Sciatic nerve (tissue), 2 donors: Measurements from ENCODE around the gene ITGAE. TPM values are rescaled to one million over a fixed set of nuclear protein-coding genes. Genes with fewer than 3 reads are reported as not detected.

Experiments
- ATAC-seq: fragments of 200-7000 bp; cut with Tn5 transposase; one replicate; pipeline ENCODE4 v1.9.1; 2020; ENCODE audit warnings: mild to moderate bottlenecking, moderate library complexity
- DNase-seq: peaks from one replicate; pipeline ENCODE4 v3.0.0-alpha.2; 2020; ENCODE audit warnings: low spot score
- intact Hi-C: fragments of 100-400 bp; cut with DNase I; formaldehyde crosslinking; loops from one replicate; pipeline ENCODE4 v1.14.2; 2022
- total RNA-seq: library from RNA; stranded (reverse); fragmentation: NEBNext Ultra II Directional; extraction: Animal tissue kit (Norgen Biotek cat#: 25700); gene quantifications from one replicate; pipeline ENCODE4 v1.2.1, GENCODE V29; 2021
- donor health status: DM: no; HTN: no; CAD: no.
- donor health status: DM: no; HTN: no; CAD: no.

The ITGAE gene
- total RNA-seq, 1 donor from 2014 or later = 19.3 TPM

DNA sequence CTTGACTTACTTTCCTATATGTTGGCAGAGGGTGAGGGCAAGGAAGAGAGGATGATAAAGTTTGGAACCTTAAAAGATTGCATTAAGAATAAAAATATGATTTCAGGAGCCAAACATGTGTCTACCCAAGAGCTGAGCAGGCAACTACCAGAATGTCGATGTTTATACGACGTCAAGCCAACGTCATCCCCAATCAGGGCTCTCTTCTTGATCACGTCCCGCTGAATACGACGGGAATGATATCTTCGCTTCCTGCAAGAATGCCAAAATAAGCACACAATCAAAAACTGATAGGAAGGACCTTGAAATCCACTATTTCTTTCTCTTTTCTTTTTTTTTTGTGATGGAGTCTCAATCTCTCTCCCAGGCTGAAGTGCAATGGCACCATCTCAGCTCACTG is 20.1 kb upstream of the ITGAE start:
- DNase-seq (no peak), ATAC-seq (no peak)
- intact Hi-C loops = no loop called here

DNA sequence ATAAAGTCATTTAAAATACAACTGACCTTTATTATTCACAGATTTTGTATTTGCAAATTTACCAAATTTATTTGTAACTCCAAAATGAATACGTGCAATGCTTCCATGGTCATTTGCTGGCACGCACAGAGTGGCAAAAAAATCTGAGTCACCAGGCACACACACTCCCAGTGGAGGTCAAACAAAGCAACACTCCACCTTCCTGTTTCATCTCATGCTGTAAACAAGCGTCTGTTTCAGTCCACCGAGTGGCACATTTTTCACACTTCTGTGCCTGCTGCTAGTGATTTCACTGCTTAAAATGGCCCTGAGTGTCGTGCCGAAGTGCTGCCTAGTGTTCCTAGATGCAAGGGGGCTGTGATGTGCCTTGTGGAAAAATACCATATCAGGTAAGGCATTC is 17.8 kb upstream of the ITGAE start:
- ATAC-seq = no peak
- DNase-seq = no peak
- intact Hi-C loops = no loop called here

DNA sequence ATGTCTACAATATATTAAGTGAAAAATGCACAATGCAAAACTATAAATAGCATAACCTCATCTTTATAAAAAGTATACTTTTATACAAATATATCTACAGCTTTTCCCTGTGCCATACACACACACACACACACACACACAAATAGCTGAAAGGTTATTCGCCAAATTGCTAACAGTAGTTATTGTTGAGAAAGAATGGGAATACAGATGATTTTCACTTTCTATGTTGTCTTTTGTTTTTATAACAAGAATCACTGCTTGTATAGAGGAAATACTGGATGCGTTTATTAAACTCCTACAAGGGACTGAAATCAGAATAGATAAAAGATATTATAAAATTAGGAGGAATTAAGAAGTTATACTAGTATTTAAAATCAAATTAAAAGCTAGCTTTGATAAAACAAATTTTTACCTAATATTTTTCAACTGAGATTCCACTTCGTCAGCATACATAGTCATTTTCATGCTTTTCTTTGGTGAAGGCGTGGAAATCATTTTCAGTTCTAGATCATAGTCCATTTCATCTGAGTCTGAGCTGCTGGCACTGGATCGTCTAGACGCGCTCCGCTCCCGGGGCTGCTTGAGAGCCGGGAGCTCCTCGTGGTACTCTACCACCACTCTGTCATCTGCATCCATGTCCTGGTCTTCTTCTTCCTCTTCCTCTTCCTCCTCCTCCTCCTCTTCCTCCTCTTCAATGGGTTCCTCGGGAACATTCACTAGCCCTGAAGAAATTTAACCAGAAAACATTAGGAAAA is 17.0 kb upstream of the ITGAE start:
- DNase-seq (no peak), ATAC-seq (no peak)
- intact Hi-C loops = no loop called here

DNA sequence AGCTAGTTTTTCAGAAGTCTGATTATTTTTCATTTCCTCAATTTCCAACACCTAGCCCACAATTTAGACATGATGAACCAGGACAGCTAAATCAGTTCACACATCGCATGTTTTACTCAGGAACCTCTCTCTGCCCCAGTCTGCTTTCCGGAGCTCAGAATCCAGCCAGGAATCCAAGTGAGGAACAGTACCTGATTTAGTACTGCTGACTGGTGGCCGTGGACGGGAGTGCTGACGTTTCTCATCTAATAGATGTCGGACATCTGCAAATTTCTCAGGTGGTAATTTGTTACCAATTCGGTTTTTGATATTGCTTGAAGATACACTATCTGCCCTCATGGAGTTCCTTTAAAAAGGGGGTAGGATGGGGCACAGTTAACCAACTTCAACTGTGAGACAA is 14.9 kb upstream of the ITGAE start:
- no peak for ATAC-seq
- intact Hi-C loops = no loop called here
- no peak for DNase-seq

DNA sequence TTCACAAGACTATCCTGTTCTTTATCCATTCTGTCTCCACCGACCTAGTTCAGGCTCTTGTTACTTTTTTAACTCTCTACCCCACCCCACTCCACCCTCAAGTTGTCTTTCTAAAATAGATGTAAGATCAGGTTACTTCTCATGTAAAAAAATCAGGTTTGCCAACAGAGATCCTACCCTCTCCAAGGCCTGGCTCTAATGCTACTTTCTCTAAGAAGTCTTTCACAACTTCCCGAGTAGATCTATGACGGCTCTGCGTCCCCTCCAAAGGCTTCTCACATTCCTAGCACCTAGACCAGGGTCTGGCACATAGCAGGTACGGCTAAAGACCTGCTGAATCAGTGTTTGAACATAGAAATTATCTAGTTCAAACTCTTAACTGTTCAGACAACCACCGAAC is 14.1 kb upstream of the ITGAE start:
- intact Hi-C loops = no loop called here
- no peak for DNase-seq
- no peak for ATAC-seq

DNA sequence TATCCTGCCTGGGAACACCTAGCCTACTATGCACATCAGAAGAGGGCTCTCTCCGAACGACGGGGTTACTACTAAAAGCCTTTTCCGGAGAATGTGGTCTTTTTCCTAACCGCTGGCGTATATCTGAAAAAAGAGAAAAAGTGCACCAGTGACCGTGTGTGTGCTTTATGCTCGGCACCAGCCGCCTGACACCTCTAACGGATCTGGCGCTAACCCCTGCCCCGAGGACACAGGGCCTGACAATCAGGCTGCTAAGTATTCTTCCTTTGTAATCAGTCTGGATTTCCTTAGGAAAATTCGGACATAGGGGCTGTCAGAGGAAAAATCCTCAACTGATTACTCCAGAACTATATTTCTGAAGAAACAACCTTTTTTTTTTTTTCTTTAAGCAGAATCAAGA is 13.4 kb upstream of the ITGAE start:
- DNase-seq (no peak), ATAC-seq (no peak)
- intact Hi-C loops = no loop called here

DNA sequence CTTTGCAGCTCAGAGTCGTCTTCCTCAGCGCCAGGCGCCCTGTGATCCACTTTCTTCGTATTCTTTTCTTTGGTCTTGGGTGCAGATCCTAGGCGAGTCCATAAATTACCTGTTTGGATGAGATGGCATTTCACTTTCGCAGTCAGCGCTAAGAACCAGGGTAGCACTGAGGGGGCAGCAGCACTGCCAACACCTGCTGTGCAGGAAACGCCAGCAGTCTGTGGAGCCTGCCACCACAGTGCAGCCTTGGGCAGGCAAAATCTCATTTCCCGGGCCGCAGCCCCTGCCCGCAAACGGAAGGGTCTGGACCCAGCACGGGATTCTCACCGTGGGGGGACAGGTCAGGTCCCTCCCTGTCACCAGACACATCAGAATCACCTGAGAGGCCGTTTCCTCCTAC is 12.2 kb upstream of the ITGAE start:
- no peak for ATAC-seq
- intact Hi-C loops = no loop called here
- DNase-seq = no peak

DNA sequence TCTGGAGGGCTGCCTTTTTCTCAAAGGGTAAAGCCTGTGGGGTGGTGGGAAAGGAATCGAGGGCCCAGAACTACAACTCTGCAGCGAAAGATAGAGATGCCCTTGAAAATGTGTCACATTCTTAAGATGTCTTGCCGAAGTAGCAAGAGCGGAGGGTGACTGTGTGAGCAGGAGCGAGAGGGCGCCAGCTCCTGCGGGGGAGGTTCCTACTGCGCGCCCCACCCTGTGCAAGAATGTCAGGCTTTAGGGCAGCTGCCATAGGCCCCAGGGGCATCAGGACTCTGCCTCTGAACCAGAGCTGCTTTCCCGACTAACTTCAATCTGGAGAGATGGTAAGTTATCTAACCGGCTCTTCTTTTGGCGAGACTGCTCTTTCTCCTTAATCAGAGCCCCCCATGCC is 11.8 kb upstream of the ITGAE start:
- ATAC-seq (no peak), DNase-seq (no peak)
- intact Hi-C loops = no loop called here

DNA sequence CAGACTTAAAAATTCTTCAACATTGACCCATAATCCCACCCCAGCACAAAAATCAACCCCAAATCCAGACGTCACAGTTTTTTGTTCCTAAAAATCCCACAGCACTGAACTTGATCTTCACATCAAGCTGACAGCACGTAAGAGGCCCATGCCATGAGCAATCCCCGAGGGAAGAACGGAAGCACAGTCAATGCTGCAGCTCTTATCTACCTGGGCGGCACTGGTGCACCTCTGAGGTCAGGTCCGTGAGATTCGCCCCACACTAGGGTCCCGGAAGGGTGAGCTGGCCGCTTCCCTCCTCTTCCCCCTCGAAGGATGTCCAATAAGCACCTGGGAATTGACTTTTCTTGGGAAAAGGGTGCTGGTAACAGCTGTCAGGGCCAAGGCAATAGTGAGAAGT is 11.3 kb upstream of the ITGAE start:
- no peak for DNase-seq
- no peak for ATAC-seq
- intact Hi-C loops = no loop called here

DNA sequence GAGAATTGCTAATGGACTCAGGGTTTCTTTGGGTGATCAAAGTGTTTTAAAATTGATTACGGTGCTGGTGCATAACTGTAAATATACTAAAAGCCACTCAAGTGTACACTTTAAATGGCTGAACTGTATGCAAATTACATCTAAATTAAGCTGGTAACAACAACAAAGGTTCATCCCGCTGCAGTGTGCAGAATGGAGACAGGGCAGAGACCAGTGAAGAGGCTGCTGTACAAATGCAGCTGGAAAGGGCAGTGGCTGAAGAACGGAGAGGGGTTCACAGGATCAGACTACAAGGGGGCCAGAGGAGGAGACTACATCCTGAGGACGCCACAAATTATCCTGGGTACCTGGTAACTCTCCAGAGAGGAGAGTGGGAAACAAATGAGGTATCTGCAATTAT is 9.0 kb upstream of the ITGAE start:
- ATAC-seq = no peak
- no peak for DNase-seq
- intact Hi-C loops = no loop called here

DNA sequence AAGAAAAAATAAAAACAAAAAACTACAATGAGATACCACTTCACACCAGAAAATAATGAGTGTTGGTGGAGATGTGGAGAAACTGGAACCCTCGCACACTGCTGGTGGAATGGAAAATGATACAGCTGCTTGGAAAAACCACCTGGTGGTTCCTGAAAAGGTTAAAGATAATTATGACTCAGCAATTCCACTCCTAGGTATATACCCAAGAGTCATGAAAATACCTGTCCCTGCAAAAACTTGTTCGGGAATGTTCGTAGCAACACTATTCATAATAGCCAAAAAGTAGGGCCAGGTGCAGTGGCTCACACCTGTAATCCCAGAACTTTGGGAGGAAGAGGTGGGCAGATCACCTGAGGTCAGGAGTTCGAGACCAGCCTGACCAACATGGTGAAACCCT is 8.1 kb upstream of the ITGAE start:
- intact Hi-C loops = no loop called here
- ATAC-seq (no peak), DNase-seq (no peak)

DNA sequence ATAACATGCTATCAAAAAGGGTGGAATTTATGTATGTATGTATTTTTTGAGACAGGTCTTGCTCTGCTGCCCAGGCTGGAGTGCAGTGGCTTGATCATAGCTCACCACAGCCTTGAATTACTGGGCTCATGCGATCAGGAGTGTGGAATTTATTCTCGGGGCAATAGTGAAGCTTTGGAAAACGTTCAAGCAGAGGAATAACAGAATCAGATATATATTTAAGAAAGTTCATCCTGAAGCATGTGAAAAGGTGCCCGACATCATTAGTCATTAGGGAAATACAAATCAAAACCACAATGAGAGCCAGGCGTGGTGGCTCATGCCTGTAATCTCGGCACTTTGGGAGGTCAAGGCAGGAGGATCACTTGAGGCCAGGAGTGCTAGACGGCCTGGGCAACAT is 7.7 kb upstream of the ITGAE start:
- intact Hi-C loops = no loop called here
- no peak for ATAC-seq
- DNase-seq = no peak

DNA sequence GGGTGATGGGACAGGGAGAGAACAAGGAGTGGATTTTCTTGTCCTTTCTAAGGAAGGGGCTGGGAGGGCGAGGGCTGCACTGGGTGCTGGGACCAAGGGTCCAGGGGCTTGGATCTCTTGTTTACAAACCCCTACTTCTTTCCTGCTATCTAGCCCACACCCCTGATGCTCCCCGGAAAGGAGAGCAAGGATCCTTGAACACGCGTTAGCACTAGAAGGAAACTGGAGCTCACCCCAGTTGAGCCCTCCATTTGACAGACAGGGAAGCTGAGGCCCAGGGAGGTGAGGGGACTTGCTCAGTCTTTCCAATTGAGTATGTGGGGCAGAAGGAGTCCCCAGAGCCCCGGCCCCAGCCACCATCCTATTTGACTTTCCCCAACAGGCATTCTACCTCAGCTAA is 4.6 kb upstream of the ITGAE start:
- no peak for DNase-seq
- intact Hi-C loops = no loop called here
- no peak for ATAC-seq

DNA sequence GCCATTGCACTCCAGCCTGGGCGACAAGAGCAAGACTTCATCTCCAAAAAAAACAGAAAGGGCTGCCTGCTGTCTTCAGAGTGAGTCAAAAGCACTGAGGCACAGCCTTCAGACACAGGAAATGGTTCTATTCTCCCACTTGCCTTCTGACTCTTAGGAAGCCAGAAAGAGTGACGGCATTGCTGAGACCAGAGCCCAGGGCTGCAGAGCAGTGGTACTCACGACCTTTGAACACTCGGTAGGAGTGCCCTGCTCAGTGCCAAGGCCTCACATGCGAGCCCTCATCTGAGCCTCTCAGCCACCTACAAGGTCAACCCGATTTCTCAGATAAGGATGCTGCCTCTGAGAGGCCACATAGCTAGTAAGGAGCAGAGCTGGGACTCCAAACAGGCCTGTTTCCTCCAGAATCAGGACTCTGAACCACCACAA is 3.5 kb upstream of the ITGAE start:
- intact Hi-C loops = no loop called here
- ATAC-seq (no peak), DNase-seq (no peak)

DNA sequence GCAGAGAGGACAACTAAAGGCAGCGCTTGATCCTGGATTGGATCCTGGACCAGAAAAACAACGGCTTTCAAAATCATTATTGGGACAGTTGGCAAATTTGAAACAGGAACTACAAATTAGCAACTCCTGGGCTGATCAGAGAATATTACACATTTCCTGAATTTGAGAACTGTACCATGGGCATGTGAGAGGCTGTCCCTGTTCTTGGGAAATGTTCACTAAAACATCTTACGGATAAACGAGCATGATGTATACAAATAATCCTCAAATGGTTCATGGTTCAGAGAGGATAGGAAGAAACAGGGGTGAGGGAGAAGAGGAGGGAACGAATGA is 2.3 kb upstream of the ITGAE start:
- intact Hi-C loops = no loop called here
- peak; percentile 35 for ATAC-seq

DNA sequence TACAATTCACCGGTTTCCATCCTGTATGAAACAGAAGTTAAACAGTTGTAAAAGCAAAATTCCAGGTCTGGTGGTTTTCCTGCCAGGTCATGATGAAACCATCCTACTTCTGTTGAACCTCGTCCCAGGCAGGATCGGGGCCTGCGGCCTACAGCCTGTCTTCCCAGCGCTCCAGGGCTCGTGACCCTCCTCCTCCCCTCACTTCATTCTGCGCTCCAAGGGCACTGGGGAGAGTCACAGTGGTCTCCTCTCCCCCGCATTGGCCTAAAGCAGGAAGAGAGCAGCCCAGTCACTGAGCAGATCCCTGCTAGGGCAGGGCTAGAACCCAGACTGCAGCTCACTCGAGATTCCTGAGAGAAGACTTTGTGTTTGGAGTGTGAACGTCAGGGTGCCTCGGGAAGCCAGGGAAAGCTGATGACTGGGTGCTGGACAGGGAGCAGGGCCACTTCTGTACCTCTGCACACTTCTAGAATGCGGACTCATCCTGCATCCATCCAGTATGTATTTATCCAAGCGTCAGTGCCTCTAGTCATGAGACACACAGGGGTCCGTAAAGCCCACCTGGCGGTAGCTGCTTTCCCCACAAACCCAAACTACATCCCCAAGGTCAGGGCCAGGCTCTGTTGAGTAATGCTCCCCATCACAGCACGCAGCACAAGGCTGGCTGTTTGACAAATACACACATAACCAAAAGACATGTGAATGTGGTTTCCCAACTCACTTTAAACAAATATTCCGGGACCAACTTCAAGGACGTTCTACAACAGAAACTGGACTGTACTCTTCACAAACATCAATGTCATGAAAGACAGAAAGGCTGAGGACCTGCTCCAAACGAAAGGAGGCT is 1.7 kb upstream of the ITGAE start:
- peak; percentile 92 for ATAC-seq
- intact Hi-C loops = no loop called here
- DNase-seq = no peak

More for the DNA sequence above, 2.3 kb upstream of the ITGAE start:
- no peak for DNase-seq

DNA sequence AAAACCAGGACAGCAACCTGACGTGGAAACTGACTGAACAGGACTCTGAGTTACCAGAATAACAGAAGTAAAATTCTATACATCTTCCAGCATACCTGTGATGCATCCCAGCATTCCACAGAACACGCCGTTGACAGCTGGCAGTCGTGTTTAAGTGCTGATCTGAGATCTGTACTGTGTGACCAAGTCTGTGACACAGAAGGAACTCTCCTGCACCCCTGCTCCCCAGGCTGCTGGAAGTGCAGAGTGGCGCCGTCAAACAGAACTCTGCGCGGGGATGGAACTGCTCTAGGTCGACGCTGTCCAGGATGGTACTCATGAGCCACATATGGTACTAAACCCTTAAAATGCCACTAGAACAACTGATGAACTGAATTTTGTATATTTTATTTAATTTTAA is 804 bp upstream of the ITGAE start:
- ATAC-seq (no peak), DNase-seq (no peak)
- intact Hi-C loops = no loop called here

DNA sequence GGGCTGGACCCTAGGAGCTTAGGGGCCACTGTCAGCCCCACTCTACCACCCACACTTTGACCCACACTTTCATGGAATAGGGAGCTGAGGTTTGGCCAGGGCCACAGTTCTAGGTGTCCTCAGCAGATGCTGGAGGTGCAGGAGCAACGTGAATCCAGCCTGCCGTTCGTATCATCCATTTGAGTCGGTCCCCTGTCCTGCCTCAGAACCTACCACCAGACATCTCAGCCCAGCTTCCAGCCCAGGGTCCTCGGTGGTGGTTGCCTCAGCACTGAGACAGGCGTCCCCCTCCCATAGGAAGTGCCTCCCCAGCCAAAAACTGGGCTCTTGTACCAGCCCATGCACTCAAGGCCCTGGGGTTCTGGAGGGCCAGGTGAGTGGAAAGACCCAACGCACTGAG is 359 bp upstream of the ITGAE start:
- intact Hi-C loops = no loop called here
- no peak for DNase-seq
- ATAC-seq = no peak

DNA sequence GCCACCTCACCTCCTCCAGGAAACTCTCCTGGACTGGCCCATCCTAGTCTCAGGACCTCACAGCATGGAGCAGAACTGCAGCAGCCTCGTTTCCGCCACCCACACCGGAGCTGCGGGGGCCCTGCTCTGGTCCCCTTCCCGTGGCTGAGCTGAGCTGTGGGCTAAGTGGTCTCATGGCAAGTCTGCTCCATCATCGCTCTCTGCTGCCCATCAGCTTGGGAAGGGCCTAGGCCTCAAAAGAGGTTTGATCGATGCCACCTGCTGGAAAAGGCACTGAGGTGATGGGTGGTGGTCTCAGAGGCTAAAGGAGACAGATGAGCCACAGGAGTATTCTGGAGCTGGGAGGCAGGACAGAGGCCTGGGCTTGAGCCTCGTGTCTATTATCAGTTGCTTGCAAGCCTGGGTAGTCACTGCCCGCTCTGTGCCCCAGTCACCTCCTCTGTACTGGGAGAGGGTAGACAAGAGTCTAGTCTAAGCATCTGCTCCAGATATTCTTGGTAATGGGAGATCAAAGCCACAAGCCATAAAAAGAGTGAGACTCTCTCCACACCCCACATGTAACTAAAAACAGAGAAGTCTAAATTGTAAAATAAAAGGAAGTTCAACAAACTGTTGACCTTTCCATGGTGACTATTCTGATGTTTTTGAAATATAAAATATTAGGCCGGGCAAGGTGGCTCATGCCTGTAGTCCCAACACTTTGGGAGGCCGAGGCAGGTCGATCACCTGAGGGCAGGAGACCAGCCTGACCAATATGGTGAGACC is 1.6 kb downstream of the ITGAE start:
- no peak for ATAC-seq
- DNase-seq = no peak
- intact Hi-C loops = no loop called here
